GM12878 (cell line): ENCODE measurements around the gene KCNK1. TPM values are rescaled to one million over a fixed set of nuclear protein-coding genes. Genes with fewer than 3 reads are reported as not detected.

Experiments
- ATAC-seq: fragments of 200-7000 bp; cut with Tn5 transposase; 3 replicates; pipeline ENCODE4 v1.9.1; 2020; ENCODE audit warnings: mild to moderate bottlenecking, moderate library complexity
- BruUV-seq: library from RNA; stranded (reverse); fragments of 400-500 nt; replicated peaks from 2 replicates; lab custom pipeline; 2021; lab: Mats Ljungman, UMichigan
- CTCF ChIA-PET: fragments of 300-600 bp; sonication (Branson Sonifier 250); formaldehyde crosslinking; extraction: SDS; loops from one replicate; lab custom pipeline; 2021; ENCODE audit warnings: inconsistent platforms; lab: Yijun Ruan, JAX
- POLR2A ChIA-PET: fragments of 350-600 bp; formaldehyde crosslinking; extraction: SDS; loops from one replicate; lab custom pipeline; 2021; ENCODE audit warnings: inconsistent platforms; lab: Charles Lee
- RAD21 ChIA-PET: fragments of 300-600 bp; sonication (Branson Sonifier 250); formaldehyde crosslinking; loops from one replicate; lab custom pipeline; 2023; ENCODE audit warnings: antibody characterized with exemption; ENCODE audit not compliant: unreplicated experiment; lab: Charles Lee
- SMC1A ChIA-PET: fragments of 300-600 bp; sonication (Branson Sonifier 250); formaldehyde crosslinking; loops from one replicate; lab custom pipeline; 2023; ENCODE audit not compliant: unreplicated experiment, uncharacterized antibody; lab: Charles Lee
- DNase-seq: peaks from one replicate; pipeline ENCODE4 v3.0.0-alpha.2; 2011; ENCODE audit warnings: low read depth, low spot score
- FAIRE-seq: peaks from 3 replicates; lab custom pipeline; 2011; peaks lifted over from hg19 to GRCh38; lab: Jason Lieb, UNC
- H2AFZ ChIP-seq: 2 replicates; pipeline ENCODE4 v1.6.0; 2011; ENCODE audit warnings: low read depth, low read length, control low read depth; ENCODE audit not compliant: control insufficient read depth
- H3K27ac ChIP-seq: 2 replicates; pipeline ENCODE4 v1.5.1; 2011; ENCODE audit warnings: control low read depth; ENCODE audit not compliant: control insufficient read depth, insufficient read depth
- H3K27me3 ChIP-seq, 2 experiments: replicated peaks in 1 of 2; 2 replicates each; pipeline versions ENCODE4 v1.6.0 to v1.6.1; 2011; ENCODE audit warnings: low read length in 1 of 2; ENCODE audit not compliant: control insufficient read depth in 2 of 2, insufficient read depth in 2 of 2
- H3K36me3 ChIP-seq, 2 experiments: 2 replicates each; pipeline ENCODE4 v1.5.1; 2011; ENCODE audit warnings: low read length in 1 of 2; ENCODE audit not compliant: control insufficient read depth in 2 of 2, insufficient read depth in 2 of 2
- H3K4me1 ChIP-seq: 2 replicates; pipeline ENCODE4 v1.6.1; 2011; ENCODE audit warnings: mild to moderate bottlenecking, low read length, moderate library complexity, mixed read lengths; ENCODE audit not compliant: control insufficient read depth, insufficient read depth
- H3K4me2 ChIP-seq: 2 replicates; pipeline ENCODE4 v1.6.0; 2011; ENCODE audit warnings: control low read depth; ENCODE audit not compliant: control insufficient read depth, insufficient read depth
- H3K4me3 ChIP-seq: fragments of 200-600 bp; sonication (generic); 2 replicates; pipeline ENCODE4 v1.5.1; 2016
- H3K79me2 ChIP-seq: 2 replicates; pipeline ENCODE4 v1.6.0; 2011; ENCODE audit warnings: low read length; ENCODE audit not compliant: control insufficient read depth, insufficient read depth
- H3K9ac ChIP-seq: 2 replicates; pipeline ENCODE4 v1.8.0; 2011; ENCODE audit warnings: low read length, control low read depth, mixed read lengths; ENCODE audit not compliant: control insufficient read depth, insufficient read depth
- H3K9me3 ChIP-seq: replicated peaks from 3 replicates; pipeline ENCODE4 v1.5.1; 2011; ENCODE audit warnings: mild to moderate bottlenecking, low read length; ENCODE audit not compliant: control insufficient read depth, insufficient read depth
- H4K20me1 ChIP-seq: 2 replicates; pipeline ENCODE4 v1.6.0; 2011; ENCODE audit not compliant: control insufficient read depth, insufficient read depth
- CEBPB ChIP-seq, 2 experiments: fragments of 150-350 bp in 1 of 2; IDR thresholded peaks; 2 replicates each; pipeline ENCODE4 v1.6.1; 2012 to 2014; ENCODE audit warnings: low read depth in 2 of 2, low read length in 2 of 2, borderline replicate concordance in 1 of 2, inconsistent platforms in 1 of 2
- HDGF ChIP-seq: fragments of 450-650 bp; IDR thresholded peaks from 2 replicates; pipeline ENCODE4 v1.6.1; 2016; ENCODE audit warnings: antibody characterized with exemption
- NFYA ChIP-seq: IDR thresholded peaks from 2 replicates; pipeline ENCODE4 v1.6.1; 2011; ENCODE audit warnings: low read depth, mild to moderate bottlenecking, low read length, improper control_type of control experiment, borderline replicate concordance
- POLR2A ChIP-seq: IDR thresholded peaks from 2 replicates; pipeline ENCODE4 v1.6.1; 2011; ENCODE audit warnings: low read depth, mild to moderate bottlenecking, low read length
- PRDM15 ChIP-seq: fragments of 450-650 bp; formaldehyde crosslinking; IDR thresholded peaks from 2 replicates; pipeline ENCODE4 v1.4.0; 2020; ENCODE audit warnings: mild to moderate bottlenecking, moderate library complexity
- RELA ChIP-seq: fragments of 450-650 bp; IDR thresholded peaks from 2 replicates; pipeline ENCODE4 v1.8.0; 2014; ENCODE audit warnings: borderline replicate concordance; ENCODE audit not compliant: partially characterized antibody
- SUPT20H ChIP-seq: IDR thresholded peaks from 2 replicates; pipeline ENCODE4 v1.6.1; 2011; ENCODE audit warnings: low read depth, mild to moderate bottlenecking, low read length, moderate library complexity, borderline replicate concordance; ENCODE audit not compliant: control insufficient read depth
- YBX1 ChIP-seq: fragments of 450-650 bp; IDR thresholded peaks from 2 replicates; pipeline ENCODE4 v1.6.1; 2016; ENCODE audit warnings: antibody characterized with exemption
- ZNF24 ChIP-seq: fragments of 450-650 bp; IDR thresholded peaks from 2 replicates; pipeline ENCODE4 v1.6.1; 2017; ENCODE audit warnings: antibody characterized with exemption, mild to moderate bottlenecking
- ZSCAN29 ChIP-seq: fragments of 450-650 bp; IDR thresholded peaks from 2 replicates; pipeline ENCODE4 v1.6.1; 2017; ENCODE audit warnings: mild to moderate bottlenecking, moderate library complexity
- ZZZ3 ChIP-seq: IDR thresholded peaks from 2 replicates; pipeline ENCODE4 v1.6.1; 2011; ENCODE audit warnings: low read depth; ENCODE audit not compliant: control insufficient read depth, insufficient read length
- WGBS: methylation state at CpG from one replicate; pipeline ENCODE4 v1.1.6; 2016; ENCODE audit warnings: low lambda C conversion rate; ENCODE audit not compliant: insufficient replicate concordance, insufficient coverage; ENCODE audit errors: missing lambda C conversion rate; 5-methylcytosine and 5-hydroxymethylcytosine counted together
- in situ Hi-C: fragments of 300-500 bp; cut with MboI; formaldehyde crosslinking; loops from 9 replicates; pipeline ENCODE4 v1.14.3; 2018; ENCODE audit warnings: mixed read lengths
- intact Hi-C: fragments of 100-400 bp; cut with micrococcal nuclease; formaldehyde crosslinking; loops from one replicate; pipeline ENCODE4 v1.14.2; 2022; ENCODE audit not compliant: unreplicated experiment
- polyA plus RNA-seq, 11 experiments: library from polyadenylated mRNA; depleted of rRNA in 4 of 11; unstranded in 6 of 11; stranded (reverse) in 5 of 11; fragments of >200 nt; fragmentation: Nextera tagmentation in 4 of 11; fragmentation: Illumina TruSeq in 1 of 11; extraction: Ambion mirVana in 4 of 11; extraction: Trizol in 1 of 11; gene quantifications; 1 replicate in 1 of 11; 2 replicates in 10 of 11; pipeline versions ENCODE4 v1.2.1 to v1.2.3, GENCODE V29; 2011 to 2016; ENCODE audit warnings: inconsistent platforms in 2 of 11, missing spikeins in 2 of 11, low read depth in 1 of 11
- total RNA-seq, 4 experiments: library from RNA; depleted of rRNA in 3 of 4; stranded (reverse); fragments of >200 nt in 3 of 4; fragmentation: Illumina TruSeq in 1 of 4; extraction: Trizol in 1 of 4; gene quantifications; 2 replicates each; pipeline versions ENCODE4 v1.2.1 to v1.2.3, GENCODE V29; 2013 to 2021

Gene KCNK1
- total and polyA plus RNA-seq, 10 of the 15 experiments (the other 5 are each of a cell fraction or from before 2014, with no cell fraction given) = 9.4 to 27.6 (median 15.1) TPM

GRCh38 chr1:233647636-233648035, 33.7 kb downstream of the KCNK1 start:
- DNase-seq (no peak), FAIRE-seq (no peak), ATAC-seq (no peak)
- no peaks in the 10 kb centered on the region for H4K20me1 ChIP-seq
- no peaks in the 10 kb centered on the region for H3K4me1 ChIP-seq
- no peaks in the 10 kb centered on the region for H3K27me3 ChIP-seq
- CTCF ChIA-PET = no interaction called here
- H3K4me3 ChIP-seq = no peak overlapping the region
- no peak overlapping the region for H3K27ac ChIP-seq
- SMC1A ChIA-PET = interaction anchor here (1.4 to 2.8 kb wide), 4 partner anchors 9 to 20 kb away, joined by 3 to 13 read pairs (median 6); no protein-coding TSS in a partner anchor
- POLR2A ChIA-PET = interaction anchor here (0.6 kb wide), 1 partner anchor 995 kb away, joined by 3 read pairs; no protein-coding TSS in a partner anchor
- H3K79me2 ChIP-seq = no peaks in the 10 kb centered on the region
- TF ChIP-seq ZZZ3 (no peak), POLR2A (no peak), YBX1 (no peak), PRDM15 (no peak), CEBPB (IDR thresholded peaks at IDR 0.05; ENCODE audit: borderline replicate concordance in 1 of 2, low read depth in 2 of 2, low read length in 2 of 2) (no peak), RELA (no peak), ZSCAN29 (no peak), SUPT20H (no peak), HDGF (no peak), ZNF24 (no peak), NFYA (no peak)
- RAD21 ChIA-PET = no interaction called here
- no peak overlapping the region for H3K4me2 ChIP-seq
- intact Hi-C loops = no loop called here
- BruUV-seq = no TSS peak
- WGBS = 53% methylated on average over 2 of the region's 2 CpGs
- H3K9ac ChIP-seq = no peak overlapping the region
- in situ Hi-C loops = no loop called here
- H2AFZ ChIP-seq = no peak overlapping the region
- no peaks in the 10 kb centered on the region; the same call in 2 of the 3 replicates for H3K9me3 ChIP-seq
- H3K36me3 ChIP-seq = peaks cover 0 to 1% of the 10 kb centered on the region in 2 experiments; a peak in 2 of 4 replicates
